ENCODE results near the gene ZNF613. TPM values are rescaled to one million over a fixed set of nuclear protein-coding genes. Genes with fewer than 3 reads are reported as not detected.
"Not testable (repeated sequence)": the region's sequence is repeated elsewhere in the genome, so short reads cannot be mapped to it uniquely, and the experiment has no call there.

ZNF613 gene
- total RNA-seq: 4.0 and 9.3 TPM in 2 replicates

- DNase-seq (ENCODE audit: extremely low read depth, low read depth, low spot score): peak; percentile 89
Observed at GRCh38 chr19:51926784-51927741, at the start of gene ZNF613. Gene ZNF613, plus strand, starts transcription at chr19:51927472. Its CDS starts 8,749 bp downstream, at chr19:51936221.

- no peak for DNase-seq (ENCODE audit: extremely low read depth, low read depth, low spot score)
Observed at GRCh38 chr19:51882518-51882917, 44.8 kb upstream of the ZNF613 start.

DNA sequence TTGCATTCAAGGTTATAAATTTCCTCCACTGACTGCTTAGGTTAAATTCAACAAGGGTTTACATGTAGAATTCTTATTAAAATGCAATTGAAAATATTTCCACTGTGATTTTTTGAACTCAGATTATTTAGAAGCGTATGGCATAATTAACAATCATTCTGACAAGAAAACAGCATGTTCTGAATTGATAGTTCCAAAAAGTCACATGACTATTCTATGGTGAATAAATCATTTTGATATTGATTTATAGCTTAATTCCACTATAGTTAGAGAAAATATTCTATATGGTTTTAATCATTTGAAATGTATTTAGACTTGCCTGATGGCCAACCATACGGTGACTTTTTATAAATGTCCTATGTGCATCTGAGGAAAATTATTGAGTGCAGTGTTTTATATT lies 42.6 kb upstream of the ZNF613 start:
- DNase-seq (ENCODE audit: extremely low read depth, low read depth, low spot score): no peak

DNA sequence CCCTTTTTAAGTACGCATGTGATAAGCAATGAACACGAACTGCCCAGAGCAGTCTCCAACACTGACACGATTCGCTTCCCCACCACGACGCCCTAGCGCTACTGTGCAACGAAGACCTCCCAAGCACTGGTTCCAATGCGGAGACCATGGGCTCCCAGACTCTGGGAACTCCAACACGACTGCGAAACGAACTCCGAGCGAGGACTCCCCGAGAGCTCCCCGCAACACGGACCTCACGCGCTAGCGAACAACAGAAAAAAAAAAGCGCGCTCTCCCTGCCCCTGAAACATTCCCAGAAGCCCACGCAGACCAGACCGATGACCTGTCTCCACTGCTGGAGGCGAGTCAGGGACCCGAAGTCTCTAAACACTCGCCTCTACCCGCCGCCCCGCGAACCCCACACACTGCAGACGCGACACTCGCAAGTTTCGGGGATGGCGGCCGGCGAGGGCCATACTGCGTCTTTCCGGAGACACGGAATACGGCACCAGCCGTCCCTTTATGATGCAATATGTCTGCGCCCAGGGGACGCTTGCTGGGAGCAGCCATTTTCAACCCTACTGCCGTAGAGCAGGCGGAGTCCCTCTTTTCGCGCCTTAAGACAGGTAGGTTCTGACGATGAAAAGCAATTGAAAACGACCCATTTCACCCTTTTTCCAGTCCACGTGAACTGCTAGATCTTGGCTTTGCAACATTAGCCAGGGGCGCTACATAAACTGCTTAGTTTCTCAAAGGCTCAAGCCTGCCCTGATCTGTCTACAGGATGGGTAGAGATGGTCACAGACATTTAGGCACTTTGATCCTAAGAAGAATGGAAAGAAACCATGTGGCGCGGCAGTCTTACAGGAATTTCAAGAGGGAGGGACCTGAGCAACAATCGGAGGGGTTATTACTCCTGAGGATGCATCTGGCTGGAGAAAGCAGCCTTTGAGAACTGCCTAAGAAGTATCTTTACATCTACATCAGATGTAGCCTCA lies 39.5 kb upstream of the ZNF613 start, which contains the start of gene ZNF577:
Gene ZNF577 (minus strand): TSS at position 430 of the 977 bp plus-strand sequence. CDS start 7,569 bp downstream, outside the sequence.
- peak; percentile 68 for DNase-seq (ENCODE audit: extremely low read depth, low read depth, low spot score)

- no peak for DNase-seq (ENCODE audit: extremely low read depth, low read depth, low spot score)
Observed at GRCh38 chr19:51889934-51890333, 37.3 kb upstream of the ZNF613 start.

GRCh38 chr19:51891193-51891747 lies 36.0 kb upstream of the ZNF613 start:
- no peak for DNase-seq (ENCODE audit: extremely low read depth, low read depth, low spot score)

DNA sequence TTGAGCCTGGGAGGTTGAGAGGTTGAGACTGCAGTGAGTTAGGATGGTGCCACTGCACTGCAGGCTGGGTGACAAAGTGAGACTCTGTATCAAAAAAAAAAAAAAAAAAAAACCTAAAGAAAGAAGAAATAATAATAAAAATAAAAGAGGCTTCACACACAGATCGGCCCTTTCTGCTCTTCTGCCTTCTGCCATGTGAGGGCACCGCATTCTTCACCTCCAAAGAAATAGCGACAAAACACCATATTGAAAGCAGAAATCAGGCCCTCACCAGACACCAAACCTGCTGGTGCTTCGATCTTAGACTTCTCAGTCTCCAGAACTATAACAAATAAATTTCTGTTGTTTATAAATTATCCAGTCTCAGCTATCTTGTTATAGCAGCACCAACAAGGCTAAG lies 25.4 kb upstream of the ZNF613 start:
- no peak for DNase-seq (ENCODE audit: extremely low read depth, low read depth, low spot score)

- no peak for DNase-seq (ENCODE audit: extremely low read depth, low read depth, low spot score)
Observed at GRCh38 chr19:51903192-51903591, 24.1 kb upstream of the ZNF613 start.

GRCh38 chr19:51904331-51905165 lies 22.7 kb upstream of the ZNF613 start, which contains the start of gene ZNF649:
Gene ZNF649, minus strand, starts transcription at chr19:51905017. Its CDS starts 4,910 bp downstream, at chr19:51900107.
- DNase-seq (ENCODE audit: extremely low read depth, low read depth, low spot score): peak; percentile 50

DNA sequence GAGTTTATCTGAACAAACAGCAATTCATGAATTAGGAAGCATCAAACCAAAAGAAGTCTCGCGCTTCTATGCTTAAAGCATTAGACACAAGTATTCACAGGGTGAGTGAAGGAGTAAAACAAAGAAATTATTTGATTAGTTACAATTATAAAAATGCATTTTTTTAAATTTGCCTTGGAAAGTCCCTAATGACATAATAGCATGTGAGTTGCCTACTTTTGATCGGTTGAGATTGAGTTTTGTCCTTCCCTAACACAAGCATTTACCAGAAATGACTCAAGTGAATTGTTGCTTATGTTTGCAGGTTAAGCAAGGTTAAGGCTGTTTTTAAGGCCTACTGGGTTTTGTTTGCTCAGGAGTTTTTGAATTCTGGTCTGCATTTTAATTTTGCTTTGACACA lies 22.1 kb upstream of the ZNF613 start:
- DNase-seq (ENCODE audit: extremely low read depth, low read depth, low spot score): no peak

DNA sequence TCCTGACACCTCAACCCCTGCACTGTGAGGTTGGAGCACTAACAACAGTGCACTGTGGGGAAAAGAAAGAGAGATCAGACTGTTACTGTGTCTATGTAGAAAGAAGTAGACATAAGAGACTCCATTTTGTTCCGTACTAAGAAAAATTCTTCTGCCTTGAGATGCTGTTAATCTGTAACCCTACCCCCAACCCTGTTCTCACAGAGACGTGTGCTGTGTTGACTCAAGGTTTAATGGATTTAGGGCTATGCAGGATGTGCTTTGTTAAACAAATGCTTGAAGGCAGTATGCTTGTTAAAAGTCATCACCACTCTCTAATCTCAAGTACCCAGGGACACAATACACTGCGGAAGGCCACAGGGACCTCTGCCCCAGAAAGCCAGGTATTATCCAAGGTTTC lies 21.6 kb upstream of the ZNF613 start:
- DNase-seq (ENCODE audit: extremely low read depth, low read depth, low spot score): not testable (repeated sequence)

- DNase-seq (ENCODE audit: extremely low read depth, low read depth, low spot score): not testable (repeated sequence)
Observed at GRCh38 chr19:51906108-51906507, 21.2 kb upstream of the ZNF613 start.

GRCh38 chr19:51907981-51908380 lies 19.3 kb upstream of the ZNF613 start:
- not testable (repeated sequence) for DNase-seq (ENCODE audit: extremely low read depth, low read depth, low spot score)

GRCh38 chr19:51915324-51915867 lies 11.9 kb upstream of the ZNF613 start:
- DNase-seq (ENCODE audit: extremely low read depth, low read depth, low spot score): no peak

- no peak for DNase-seq (ENCODE audit: extremely low read depth, low read depth, low spot score)
Observed at GRCh38 chr19:51916167-51916566, 11.1 kb upstream of the ZNF613 start.

- DNase-seq (ENCODE audit: extremely low read depth, low read depth, low spot score): no peak
Observed at GRCh38 chr19:51919606-51920005, 7.7 kb upstream of the ZNF613 start.

- DNase-seq (ENCODE audit: extremely low read depth, low read depth, low spot score): no peak
Observed at GRCh38 chr19:51921949-51922348, 5.3 kb upstream of the ZNF613 start.

DNA sequence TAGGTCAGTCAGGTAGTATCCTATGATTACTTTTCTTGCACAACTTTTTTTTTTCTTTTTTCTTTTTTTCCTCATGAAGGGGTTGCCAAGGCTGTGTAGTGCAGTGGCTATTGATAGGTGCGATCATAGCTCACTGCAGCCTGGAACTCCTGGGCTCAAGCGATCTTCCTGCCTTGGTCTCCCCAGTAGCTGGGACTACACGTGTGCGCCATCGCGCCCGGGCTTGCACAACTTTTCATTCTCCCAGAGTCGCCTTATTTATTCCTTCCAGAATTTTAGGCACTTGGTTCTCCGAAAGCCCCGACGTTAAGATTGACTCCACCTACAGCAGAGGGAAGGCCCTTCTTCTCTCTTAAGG lies 867 bp upstream of the ZNF613 start:
- no peak for DNase-seq (ENCODE audit: extremely low read depth, low read depth, low spot score)

GRCh38 chr19:51927859-51928258 lies 587 bp downstream of the ZNF613 start:
- no peak for DNase-seq (ENCODE audit: extremely low read depth, low read depth, low spot score)

GRCh38 chr19:51931921-51932320 lies 4.6 kb downstream of the ZNF613 start:
- no peak for DNase-seq (ENCODE audit: extremely low read depth, low read depth, low spot score)

Data from glomerular endothelial cell (primary cell).